Measurements from ENCODE around the gene REC114.
"Not testable (repeated sequence)": the region's sequence is repeated elsewhere in the genome, so short reads cannot be mapped to it uniquely, and the experiment has no call there.

The REC114 gene

GRCh38 chr15:73438651-73439050 lies 4.3 kb upstream of the REC114 start:
- TF ChIP-seq CTCF (conservative IDR thresholded peaks at IDR 0.05): no peak
- H3K27ac ChIP-seq: no peak overlapping the region

- no peak overlapping the region for H3K27ac ChIP-seq
- TF ChIP-seq CTCF (conservative IDR thresholded peaks at IDR 0.05): no peak
Measured at GRCh38 chr15:73440571-73440970, 2.4 kb upstream of the REC114 start.

- no peak for TF ChIP-seq CTCF (conservative IDR thresholded peaks at IDR 0.05)
Measured at GRCh38 chr15:73442421-73442820, 543 bp upstream of the REC114 start.

GRCh38 chr15:73447471-73447870 lies 4.5 kb downstream of the REC114 start:
- H3K27ac ChIP-seq: not testable (repeated sequence)

More at GRCh38 chr15:73442421-73442820, 543 bp upstream of the REC114 start:
- no peak overlapping the region for H3K27ac ChIP-seq

- H3K27ac ChIP-seq: not testable (repeated sequence)
Measured at GRCh38 chr15:73448158-73448758, 5.3 kb downstream of the REC114 start.

- H3K27ac ChIP-seq: not testable (repeated sequence)
Measured at GRCh38 chr15:73449980-73450379, 7.0 kb downstream of the REC114 start.

GRCh38 chr15:73454096-73454495 lies 11.1 kb downstream of the REC114 start:
- H3K27ac ChIP-seq: no peak overlapping the region
- TF ChIP-seq CTCF (conservative IDR thresholded peaks at IDR 0.05): no peak

- no peak overlapping the region for H3K27ac ChIP-seq
- no peak for TF ChIP-seq CTCF (conservative IDR thresholded peaks at IDR 0.05)
Measured at GRCh38 chr15:73455876-73456275, 12.9 kb downstream of the REC114 start.

- no peak overlapping the region for H3K27ac ChIP-seq
- no peak for TF ChIP-seq CTCF (conservative IDR thresholded peaks at IDR 0.05)
Measured at GRCh38 chr15:73457334-73457733, 14.4 kb downstream of the REC114 start.
